HS-27A (cell line): ENCODE data around the gene LCE3A.
"Not testable (repeated sequence)": the region's sequence is repeated elsewhere in the genome, so short reads cannot be mapped to it uniquely, and the experiment has no call there.

ENCODE experiments used
- DNase-seq: peaks from one replicate; pipeline ENCODE4 v3.0.0-alpha.2; 2012; ENCODE audit warnings: low read depth, missing footprints

The LCE3A gene

DNA sequence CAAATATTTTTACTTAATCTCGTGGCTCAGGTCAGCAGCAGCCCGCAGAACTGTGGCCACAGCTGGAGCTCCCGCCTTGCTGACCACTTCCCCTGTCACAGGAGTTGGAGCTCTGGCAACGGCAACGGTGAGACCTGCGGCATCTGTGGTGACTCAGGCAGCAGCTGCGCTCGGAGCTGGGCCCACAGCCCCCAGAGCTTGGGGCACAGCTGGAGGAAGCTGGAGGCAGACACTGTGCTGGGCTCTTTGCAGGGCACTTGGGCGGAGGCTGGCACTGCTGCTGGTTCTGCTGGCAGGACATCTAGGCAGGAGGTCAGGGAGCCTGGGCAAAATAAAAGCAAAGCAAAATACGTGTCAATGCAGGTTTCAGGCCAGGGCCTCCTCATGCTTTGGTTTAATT is at the start of gene LCE3A:
Gene LCE3A, minus strand, starts transcription at position 301 of the 400 bp plus-strand sequence. Its CDS starts 0 bp downstream, at position 301.
- no peak for DNase-seq

GRCh38 chr1:152667648-152668047 is 44.7 kb upstream of the LCE3A start:
- DNase-seq, result no peak

- DNase-seq, result not testable (repeated sequence)
These were observed 43.3 kb upstream of the LCE3A start for GRCh38 chr1:152666171-152666570.

- DNase-seq, result no peak
These were observed 40.2 kb upstream of the LCE3A start, which contains the start of gene LCE2D for GRCh38 chr1:152663098-152663497. TSS of gene LCE2D (plus strand) at chr1:152663380. CDS start at chr1:152664106, 726 bp downstream.

DNA sequence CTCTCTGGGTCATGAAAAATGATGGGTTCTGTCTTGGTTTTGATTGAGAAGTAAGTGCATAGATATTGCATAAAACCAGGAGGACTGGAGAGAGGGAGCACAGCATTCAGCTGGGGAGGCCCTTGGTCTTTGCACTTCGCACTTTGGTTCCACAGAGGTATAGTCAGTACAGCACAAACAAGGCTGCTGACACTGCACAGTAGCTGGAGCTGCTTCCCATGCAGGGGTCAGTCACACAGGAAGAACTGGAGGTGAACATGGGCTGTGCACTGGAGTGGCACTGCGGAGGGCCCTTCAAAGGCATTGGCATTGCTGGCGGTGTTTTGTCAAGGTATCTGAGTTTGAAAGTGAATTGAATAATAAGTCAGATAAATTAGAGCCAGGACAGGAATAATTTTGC is 35.7 kb upstream of the LCE3A start:
- no peak for DNase-seq

GRCh38 chr1:152657677-152658076 is 34.8 kb upstream of the LCE3A start:
- DNase-seq, result no peak

- DNase-seq, result no peak
These were observed 33.6 kb upstream of the LCE3A start for GRCh38 chr1:152656459-152656858.

- DNase-seq, result peak; percentile 45
These were observed 31.2 kb upstream of the LCE3A start for GRCh38 chr1:152654110-152654509.

GRCh38 chr1:152646656-152647055 is 23.8 kb upstream of the LCE3A start:
- DNase-seq, result no peak

GRCh38 chr1:152645146-152645545 is 22.2 kb upstream of the LCE3A start:
- no peak for DNase-seq

DNA sequence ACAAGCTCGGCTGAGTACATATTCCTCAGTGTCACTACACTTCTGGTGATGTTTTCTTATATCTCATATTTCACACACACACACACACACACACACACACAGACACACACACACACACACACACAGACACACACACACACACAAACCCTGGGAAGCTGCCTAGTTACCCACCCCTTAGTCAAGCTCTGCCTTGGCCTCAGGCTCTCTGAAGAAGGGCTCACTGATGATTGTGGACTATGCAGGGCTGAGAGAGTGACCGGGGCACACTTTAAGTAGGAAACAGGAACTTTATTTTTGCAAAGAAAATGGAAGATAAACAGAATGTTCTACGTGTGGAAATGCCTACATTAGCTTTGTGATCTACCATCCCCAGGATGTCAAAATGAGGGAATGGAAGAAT is 21.0 kb upstream of the LCE3A start:
- DNase-seq, result no peak

GRCh38 chr1:152640351-152640750 is 17.4 kb upstream of the LCE3A start:
- DNase-seq, result no peak

DNA sequence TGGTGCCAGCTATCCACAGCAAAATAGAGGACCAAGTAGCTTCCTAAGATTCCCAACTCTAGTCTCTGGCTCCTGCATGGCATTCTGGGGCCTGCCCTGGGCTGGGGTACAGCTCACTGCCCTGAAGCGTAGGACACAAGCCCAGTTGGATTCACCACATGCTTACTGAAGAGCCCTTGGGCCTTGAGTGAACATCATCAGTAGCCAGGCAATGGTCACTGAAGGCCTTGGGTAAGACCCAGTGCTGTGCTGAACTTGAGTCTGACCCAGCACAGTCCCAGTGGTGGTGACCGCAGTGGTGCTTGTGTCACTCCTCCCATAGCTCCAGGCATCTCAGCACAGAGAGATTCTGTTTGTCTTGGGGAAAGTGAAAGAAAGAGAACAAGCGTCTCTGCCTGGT is 7.7 kb upstream of the LCE3A start:
- DNase-seq, result no peak

DNA sequence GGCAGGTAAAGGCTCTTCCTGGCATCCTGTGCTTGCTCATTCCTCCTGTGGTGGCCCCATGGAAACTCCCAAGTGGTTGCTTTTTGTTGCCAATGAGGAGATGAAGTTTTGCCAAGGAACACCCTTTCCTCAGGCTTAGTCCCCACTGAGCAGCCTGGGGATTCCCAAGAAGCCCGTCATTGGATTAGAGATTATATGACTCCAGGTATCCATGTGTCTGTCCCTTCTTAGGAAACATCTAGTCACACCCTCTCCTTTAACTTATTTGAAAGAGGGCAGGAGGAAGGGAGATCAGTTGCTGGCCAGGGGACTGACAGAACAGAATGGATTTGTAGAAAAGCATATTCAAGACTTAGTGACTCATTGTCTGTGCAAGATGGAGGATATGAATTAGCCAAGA is 3.8 kb upstream of the LCE3A start:
- DNase-seq, result no peak

GRCh38 chr1:152623203-152623844 is 421 bp upstream of the LCE3A start:
- DNase-seq, result no peak

- no peak for DNase-seq
These were observed 910 bp downstream of the LCE3A start for GRCh38 chr1:152621993-152622392.

DNA sequence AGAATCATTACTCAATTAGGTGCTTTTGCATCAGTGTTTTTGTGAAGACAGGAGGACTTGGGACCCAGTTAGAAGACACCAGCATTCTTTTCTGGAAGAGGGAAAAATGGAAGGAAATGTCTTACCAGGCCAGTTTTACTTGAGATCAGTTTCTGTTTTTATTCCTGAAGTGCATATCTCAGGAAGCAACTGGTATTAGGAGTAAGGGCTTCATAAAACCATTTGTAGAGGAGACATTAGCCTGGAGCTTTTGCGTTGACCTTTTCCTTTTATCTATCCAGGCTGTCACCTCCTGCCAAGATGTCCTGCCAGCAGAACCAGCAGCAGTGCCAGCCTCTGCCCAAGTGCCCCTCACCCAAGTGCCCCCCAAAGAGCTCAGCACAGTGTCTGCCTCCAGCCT is 9.4 kb downstream of the LCE3A start, which contains the start of gene LCE3B:
Gene LCE3B, plus strand, starts transcription at position 301 of the 400 bp plus-strand sequence. Its CDS starts 0 bp downstream, at position 301.
- no peak for DNase-seq

- DNase-seq, result no peak
These were observed 23.0 kb downstream of the LCE3A start, which contains the start of gene LCE3C for GRCh38 chr1:152599934-152600333. TSS of gene LCE3C (plus strand) at chr1:152600234. CDS start at chr1:152600732, 498 bp downstream.

DNA sequence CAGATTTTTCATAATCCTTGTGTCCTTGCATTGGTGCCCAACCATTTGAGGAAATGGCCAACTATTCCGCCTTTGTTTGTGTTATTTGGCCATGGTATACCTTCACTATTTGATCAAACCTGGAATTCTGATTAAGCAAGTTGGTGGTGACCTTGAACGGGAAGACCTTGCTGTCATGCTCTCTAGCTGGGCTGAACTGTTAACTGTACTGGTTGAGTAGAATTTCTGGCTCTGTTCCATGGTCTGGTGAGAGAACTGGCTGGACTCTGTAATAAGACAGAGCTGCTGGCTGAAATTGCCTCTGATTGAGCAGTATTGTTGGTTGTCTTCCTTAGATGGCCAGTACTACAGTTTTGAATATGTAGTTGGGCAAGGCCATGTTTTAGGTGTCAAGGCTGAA is 25.9 kb downstream of the LCE3A start:
- no peak for DNase-seq

- no peak for DNase-seq
These were observed 37.3 kb downstream of the LCE3A start for GRCh38 chr1:152585586-152585985.

- DNase-seq, result no peak
These were observed 40.3 kb downstream of the LCE3A start for GRCh38 chr1:152582647-152583046.

GRCh38 chr1:152580433-152580832 is 42.5 kb downstream of the LCE3A start, which contains the start of gene LCE3D:
TSS of gene LCE3D (minus strand) at chr1:152580516. CDS start at chr1:152579936, 580 bp downstream.
- DNase-seq, result no peak

DNA sequence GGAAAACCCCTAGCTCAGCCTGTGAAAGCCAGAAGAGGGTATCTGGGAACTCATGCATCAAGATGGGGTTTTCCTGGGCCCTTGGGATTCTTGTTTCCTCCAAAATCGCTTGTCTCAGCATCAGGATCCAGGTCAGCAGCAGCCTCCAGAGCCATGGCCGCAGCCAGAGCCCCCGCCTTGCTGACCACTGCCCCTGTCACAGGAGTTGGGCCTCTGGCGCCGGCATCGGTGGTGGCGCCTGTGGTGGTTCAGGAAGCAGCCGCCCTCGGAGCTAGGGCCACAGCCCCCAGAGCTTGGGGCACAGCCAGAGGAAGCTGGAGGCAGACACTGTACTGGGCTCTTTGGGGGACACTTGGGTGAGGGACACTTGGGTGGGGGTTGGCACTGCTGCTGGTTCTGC is 43.4 kb downstream of the LCE3A start:
- not testable (repeated sequence) for DNase-seq

DNA sequence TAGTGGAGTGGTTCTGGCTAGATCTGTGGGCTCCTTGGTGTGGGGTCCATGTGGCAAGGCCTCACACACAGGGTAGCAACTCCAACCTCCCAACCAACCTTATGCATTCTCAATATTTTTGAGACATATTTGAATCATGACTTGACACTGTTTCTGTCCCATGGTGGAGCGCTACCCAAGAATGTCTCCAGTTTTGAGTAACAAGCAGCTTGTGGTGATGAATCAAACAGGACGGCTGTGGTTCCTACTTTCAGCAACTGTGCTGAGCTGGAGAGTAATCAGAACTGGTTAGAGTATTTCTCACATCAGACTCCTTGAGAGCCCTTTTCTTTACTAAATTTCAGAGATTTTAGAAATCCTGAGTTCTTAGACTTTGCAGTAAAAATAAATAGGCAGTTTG is 45.7 kb downstream of the LCE3A start:
- DNase-seq, result peak; percentile 17
